Naive thymus-derived CD4-positive, alpha-beta T cell (primary cell): ENCODE data around the gene TENM4. TPM values are rescaled to one million over a fixed set of nuclear protein-coding genes. Genes with fewer than 3 reads are reported as not detected.

Source experiments
- ATAC-seq: fragments of 150-1000 bp; cut with Tn5 transposase; 2 replicates; pipeline ENCODE4 v1.10.0; 2021; ENCODE audit warnings: mild to moderate bottlenecking, moderate library complexity
- CTCF ChIA-PET: fragments of 350-600 bp; sonication (Branson Sonifier 250); formaldehyde crosslinking; loops from one replicate; lab custom pipeline; 2021; ENCODE audit warnings: antibody characterized with exemption; lab: Charles Lee
- POLR2A ChIA-PET: fragments of 350-600 bp; sonication (Branson Sonifier 250); formaldehyde crosslinking; loops from one replicate; lab custom pipeline; 2021; ENCODE audit warnings: antibody characterized with exemption, inconsistent platforms; lab: Charles Lee
- DNase-seq, 9 donors: peaks; one replicate each; pipeline versions ENCODE4 v3.0.0 to v3.0.0-alpha.2; 2020 to 2022; ENCODE audit warnings: mixed read lengths in 1 of 9
- H3K27ac ChIP-seq: one replicate; pipeline ENCODE4 v1.7.0; 2013; ENCODE audit warnings: mild to moderate bottlenecking, low read depth, low read length, moderate library complexity
- H3K27me3 ChIP-seq, 2 donors: one replicate each; pipeline ENCODE4 v1.7.0; 2013; ENCODE audit warnings: low read length in 2 of 2, mild to moderate bottlenecking in 2 of 2, moderate library complexity in 2 of 2; ENCODE audit not compliant: control insufficient read depth in 2 of 2, insufficient read depth in 2 of 2
- H3K36me3 ChIP-seq, 3 experiments: 1 replicate in 2 of 3; 2 replicates in 1 of 3; pipeline ENCODE4 v1.7.0; 2013; ENCODE audit warnings: low read length in 3 of 3, mild to moderate bottlenecking in 3 of 3, moderate library complexity in 1 of 3; ENCODE audit not compliant: insufficient read depth in 3 of 3, control insufficient read depth in 2 of 3
- H3K4me1 ChIP-seq, 2 donors: one replicate each; pipeline ENCODE4 v1.7.0; 2013; ENCODE audit warnings: low read length in 2 of 2, mild to moderate bottlenecking in 2 of 2, moderate library complexity in 1 of 2; ENCODE audit not compliant: control insufficient read depth in 2 of 2, insufficient read depth in 2 of 2
- H3K4me3 ChIP-seq: 2 replicates; pipeline ENCODE4 v1.7.0; 2013; ENCODE audit warnings: mild to moderate bottlenecking, low read length
- H3K9me3 ChIP-seq, 3 experiments: 1 replicate in 2 of 3; 2 replicates in 1 of 3; pipeline ENCODE4 v1.7.0; 2013; ENCODE audit warnings: low read length in 3 of 3; ENCODE audit not compliant: control insufficient read depth in 2 of 3
- H3K27ac Mint-ChIP-seq, 9 donors: one replicate each; pipeline ENCODE4 v1.8.0; 2020 to 2022; ENCODE audit warnings: mixed read lengths in 9 of 9, mild to moderate bottlenecking in 8 of 9, moderate library complexity in 5 of 9, inconsistent platforms in 2 of 9
- H3K27me3 Mint-ChIP-seq, 5 donors: one replicate each; pipeline ENCODE4 v1.8.0; 2021 to 2022; ENCODE audit warnings: mixed read lengths in 5 of 5, mild to moderate bottlenecking in 1 of 5
- H3K36me3 Mint-ChIP-seq, 5 donors: one replicate each; pipeline ENCODE4 v1.8.0; 2020 to 2022; ENCODE audit warnings: mixed read lengths in 5 of 5, mild to moderate bottlenecking in 3 of 5, inconsistent platforms in 1 of 5
- H3K4me1 Mint-ChIP-seq, 7 donors: one replicate each; pipeline ENCODE4 v1.8.0; 2020 to 2022; ENCODE audit warnings: mixed read lengths in 7 of 7, mild to moderate bottlenecking in 3 of 7, inconsistent platforms in 1 of 7
- H3K4me3 Mint-ChIP-seq, 10 donors: one replicate each; pipeline ENCODE4 v1.8.0; 2020 to 2022; ENCODE audit warnings: mild to moderate bottlenecking in 10 of 10, mixed read lengths in 10 of 10, moderate library complexity in 6 of 10, inconsistent platforms in 2 of 10
- H3K9me3 Mint-ChIP-seq, 11 donors: one replicate each; pipeline ENCODE4 v1.8.0; 2020 to 2022; ENCODE audit warnings: mixed read lengths in 11 of 11, mild to moderate bottlenecking in 4 of 11, inconsistent platforms in 1 of 11, moderate library complexity in 1 of 11
- intact Hi-C, 2 donors: fragments of 100-400 bp; cut with micrococcal nuclease; formaldehyde crosslinking; loops; one replicate each; pipeline ENCODE4 v1.15.1; 2023
- polyA plus RNA-seq, 2 donors: library from polyadenylated mRNA; unstranded; fragments of 300-500 nt; fragmentation: Illumina TruSeq; gene quantifications; one replicate each; pipeline ENCODE4 v1.2.3, GENCODE V29; 2021
- total RNA-seq, 6 experiments: library from RNA in 5 of 6; stranded (reverse) in 5 of 6; gene quantifications; 1 replicate in 5 of 6; 2 replicates in 1 of 6; pipeline ENCODE4 v1.2.3 and lab custom pipeline; 2021 to 2026

TENM4 gene
- total and polyA plus RNA-seq, 7 experiments from 2014 or later: 0.32 to 0.47 TPM; not detected in 5

- peaks cover 0 to 8% (median 3%) of the 10 kb centered on the region in 11 donors for H3K9me3 Mint-ChIP-seq
- H3K27ac ChIP-seq: no peak overlapping the region
- no peak overlapping the region for H3K4me3 Mint-ChIP-seq
- H3K4me1 ChIP-seq: no peaks in the 10 kb centered on the region
- H3K27me3 Mint-ChIP-seq: peaks cover 0 to 7% (median 0%) of the 10 kb centered on the region in 5 donors
- intact Hi-C loops: no loop called here
- ATAC-seq (no peak), DNase-seq (no peak)
- H3K27me3 ChIP-seq: peaks cover 0 to 3% of the 10 kb centered on the region in 2 donors
- H3K4me1 Mint-ChIP-seq: no peaks in the 10 kb centered on the region
- ChIA-PET POLR2A (no interaction called here), CTCF (no interaction called here)
- H3K36me3 ChIP-seq: no peaks in the 10 kb centered on the region
- no peaks in the 10 kb centered on the region for H3K36me3 Mint-ChIP-seq
- H3K4me3 ChIP-seq: no peak overlapping the region
- H3K9me3 ChIP-seq: no peaks in the 10 kb centered on the region
- no peak overlapping the region for H3K27ac Mint-ChIP-seq
Observed at GRCh38 chr11:79287952-79288351, 152.9 kb downstream of the TENM4 start.

- Mint-ChIP-seq H3K27me3 (peaks cover 0 to 2% (median 0%) of the 10 kb centered on the region in 5 donors), H3K36me3 (no peaks in the 10 kb centered on the region), H3K9me3 (peaks cover 0 to 19% (median 3%) of the 10 kb centered on the region in 11 donors), H3K27ac (no peak overlapping the region), H3K4me3 (no peak overlapping the region), H3K4me1 (no peaks in the 10 kb centered on the region)
- Histone ChIP-seq H3K4me3 (no peak overlapping the region), H3K27me3 (no peaks in the 10 kb centered on the region), H3K4me1 (no peaks in the 10 kb centered on the region), H3K9me3 (no peaks in the 10 kb centered on the region), H3K36me3 (no peaks in the 10 kb centered on the region), H3K27ac (no peak overlapping the region)
- ChIA-PET POLR2A (no interaction called here), CTCF (interaction anchor here (0.7 kb wide), 1 partner anchor 214 kb away, joined by 3 read pairs; no protein-coding TSS in a partner anchor)
- DNase-seq (no peak), ATAC-seq (no peak)
- intact Hi-C loops: no loop called here
Observed at GRCh38 chr11:79285756-79286155, 155.1 kb downstream of the TENM4 start.

DNA sequence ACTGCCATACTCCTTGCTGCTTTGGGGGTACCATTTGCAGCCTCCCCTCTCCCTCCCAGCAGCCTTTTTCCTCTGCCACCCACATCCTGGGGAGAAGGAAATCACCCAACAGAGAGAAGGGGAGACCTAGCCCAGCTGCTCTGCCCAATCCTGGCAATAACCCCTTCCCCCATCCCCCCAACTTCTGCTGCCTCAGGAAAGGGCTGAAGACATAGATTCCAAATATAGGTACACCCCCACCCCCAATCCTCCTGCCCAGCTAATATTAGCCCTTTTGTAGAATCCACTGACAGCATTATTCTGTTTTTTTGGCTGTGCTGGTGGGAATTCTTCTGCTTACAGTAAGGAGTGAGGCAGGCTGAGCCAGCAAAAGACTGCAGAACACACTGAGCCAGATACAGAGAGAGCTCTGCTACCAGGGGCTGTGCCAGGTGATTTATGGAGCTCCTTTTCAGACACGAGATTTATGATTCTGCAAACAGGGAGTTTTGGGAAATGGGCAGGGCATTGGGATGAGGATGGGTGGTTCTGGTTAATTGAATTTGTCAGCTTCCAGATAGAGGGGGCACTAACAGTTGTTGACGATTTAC lies 164.0 kb downstream of the TENM4 start:
- peaks cover 0 to 12% (median 5%) of the 10 kb centered on the region in 5 donors for H3K27me3 Mint-ChIP-seq
- Histone ChIP-seq H3K4me1 (no peaks in the 10 kb centered on the region), H3K9me3 (no peaks in the 10 kb centered on the region), H3K4me3 (no peak overlapping the region), H3K27ac (no peak overlapping the region), H3K27me3 (no peaks in the 10 kb centered on the region), H3K36me3 (no peaks in the 10 kb centered on the region)
- DNase-seq (no peak), ATAC-seq (no peak)
- H3K36me3 Mint-ChIP-seq: no peaks in the 10 kb centered on the region
- intact Hi-C loops: no loop called here
- no peak overlapping the region for H3K27ac Mint-ChIP-seq
- H3K4me3 Mint-ChIP-seq: no peak overlapping the region
- H3K9me3 Mint-ChIP-seq: peaks cover 0 to 5% (median 0%) of the 10 kb centered on the region in 11 donors
- ChIA-PET POLR2A (no interaction called here), CTCF (no interaction called here)
- no peaks in the 10 kb centered on the region for H3K4me1 Mint-ChIP-seq

GRCh38 chr11:79274636-79275331 lies 166.0 kb downstream of the TENM4 start:
- Mint-ChIP-seq H3K36me3 (no peaks in the 10 kb centered on the region), H3K4me1 (no peaks in the 10 kb centered on the region), H3K9me3 (peaks cover 0 to 7% (median 0%) of the 10 kb centered on the region in 11 donors), H3K27me3 (peaks cover 0 to 12% (median 5%) of the 10 kb centered on the region in 5 donors), H3K4me3 (no peak overlapping the region), H3K27ac (no peak overlapping the region)
- Histone ChIP-seq H3K4me3 (no peak overlapping the region), H3K36me3 (no peaks in the 10 kb centered on the region), H3K27me3 (no peaks in the 10 kb centered on the region), H3K9me3 (no peaks in the 10 kb centered on the region), H3K27ac (no peak overlapping the region), H3K4me1 (no peaks in the 10 kb centered on the region)
- no peak for ATAC-seq
- ChIA-PET POLR2A (no interaction called here), CTCF (no interaction called here)
- no peak for DNase-seq
- intact Hi-C loops: no loop called here

- ChIA-PET POLR2A (no interaction called here), CTCF (no interaction called here)
- Histone ChIP-seq H3K27ac (no peak overlapping the region), H3K4me1 (no peaks in the 10 kb centered on the region), H3K9me3 (no peaks in the 10 kb centered on the region), H3K4me3 (no peak overlapping the region), H3K27me3 (no peaks in the 10 kb centered on the region), H3K36me3 (no peaks in the 10 kb centered on the region)
- no peak overlapping the region for H3K27ac Mint-ChIP-seq
- H3K4me1 Mint-ChIP-seq: no peaks in the 10 kb centered on the region
- DNase-seq (no peak), ATAC-seq (no peak)
- peaks cover 0 to 12% (median 5%) of the 10 kb centered on the region in 5 donors for H3K27me3 Mint-ChIP-seq
- H3K36me3 Mint-ChIP-seq: no peaks in the 10 kb centered on the region
- no peak overlapping the region for H3K4me3 Mint-ChIP-seq
- intact Hi-C loops: no loop called here
- peaks cover 0 to 7% (median 0%) of the 10 kb centered on the region in 11 donors for H3K9me3 Mint-ChIP-seq
Observed at GRCh38 chr11:79273781-79274180, 167.0 kb downstream of the TENM4 start.

- Mint-ChIP-seq H3K36me3 (no peaks in the 10 kb centered on the region), H3K27me3 (peaks cover 0 to 12% (median 2%) of the 10 kb centered on the region in 5 donors), H3K4me1 (no peaks in the 10 kb centered on the region), H3K9me3 (peaks cover 0 to 7% (median 0%) of the 10 kb centered on the region in 11 donors), H3K27ac (no peak overlapping the region), H3K4me3 (no peak overlapping the region)
- Histone ChIP-seq H3K27ac (no peak overlapping the region), H3K36me3 (no peaks in the 10 kb centered on the region), H3K27me3 (no peaks in the 10 kb centered on the region), H3K4me3 (no peak overlapping the region), H3K9me3 (no peaks in the 10 kb centered on the region), H3K4me1 (no peaks in the 10 kb centered on the region)
- intact Hi-C loops: no loop called here
- ChIA-PET POLR2A (no interaction called here), CTCF (no interaction called here)
- ATAC-seq (no peak), DNase-seq (no peak)
Observed at GRCh38 chr11:79269611-79270307, 171.1 kb downstream of the TENM4 start.
